HG03039 (cell line): ENCODE measurements around the gene ITCH.
"Not testable (repeated sequence)": the region's sequence is repeated elsewhere in the genome, so short reads cannot be mapped to it uniquely, and the experiment has no call there.

Source experiments
- ATAC-seq: cut with Tn5 transposase; IDR thresholded peaks from one replicate; pipeline ENCODE4 v1.9.1; 2021; ENCODE audit warnings: mild to moderate bottlenecking, moderate library complexity; ENCODE audit not compliant: unreplicated experiment

The ITCH gene

DNA sequence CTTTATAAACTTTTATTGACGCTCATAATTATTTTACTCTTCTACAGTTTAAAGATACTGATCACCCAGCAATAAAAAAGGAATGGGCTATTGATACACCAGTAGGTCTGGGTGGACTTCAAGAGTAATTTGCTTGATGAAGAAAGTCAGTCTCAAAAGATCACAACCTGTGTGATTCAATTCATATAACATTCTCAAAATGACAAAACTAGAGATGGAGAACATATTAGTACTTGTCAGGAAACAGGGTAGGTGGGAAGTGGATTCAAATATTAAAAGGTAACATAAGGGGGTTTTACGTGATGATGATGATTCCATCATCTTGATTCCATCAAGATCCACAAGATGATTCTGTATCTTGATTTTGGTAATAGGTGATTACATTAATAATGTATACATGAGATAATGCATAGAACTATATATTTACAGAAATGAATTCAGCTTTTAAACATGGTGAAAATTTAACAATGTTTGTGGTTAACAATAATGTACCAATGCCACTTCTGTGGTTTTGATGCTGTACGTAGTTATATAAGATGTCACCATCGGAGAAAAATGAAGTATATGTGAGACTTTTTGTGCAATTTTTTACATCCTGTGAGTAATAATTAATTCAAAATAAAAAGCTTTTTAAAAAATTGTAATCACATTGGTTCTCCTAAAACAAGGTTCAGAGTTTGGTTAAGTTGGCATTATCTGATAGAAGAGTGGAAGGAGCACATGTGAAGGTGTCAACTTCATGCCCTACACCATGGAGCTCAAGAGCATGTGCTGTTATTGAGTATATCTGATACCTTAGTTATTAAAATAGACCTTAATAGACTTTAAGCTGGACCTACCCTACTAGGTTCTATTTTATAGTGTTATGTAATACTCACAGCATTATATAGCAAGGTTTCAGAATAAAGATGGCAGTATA is 86.9 kb downstream of the ITCH start:
- no peak for ATAC-seq

DNA sequence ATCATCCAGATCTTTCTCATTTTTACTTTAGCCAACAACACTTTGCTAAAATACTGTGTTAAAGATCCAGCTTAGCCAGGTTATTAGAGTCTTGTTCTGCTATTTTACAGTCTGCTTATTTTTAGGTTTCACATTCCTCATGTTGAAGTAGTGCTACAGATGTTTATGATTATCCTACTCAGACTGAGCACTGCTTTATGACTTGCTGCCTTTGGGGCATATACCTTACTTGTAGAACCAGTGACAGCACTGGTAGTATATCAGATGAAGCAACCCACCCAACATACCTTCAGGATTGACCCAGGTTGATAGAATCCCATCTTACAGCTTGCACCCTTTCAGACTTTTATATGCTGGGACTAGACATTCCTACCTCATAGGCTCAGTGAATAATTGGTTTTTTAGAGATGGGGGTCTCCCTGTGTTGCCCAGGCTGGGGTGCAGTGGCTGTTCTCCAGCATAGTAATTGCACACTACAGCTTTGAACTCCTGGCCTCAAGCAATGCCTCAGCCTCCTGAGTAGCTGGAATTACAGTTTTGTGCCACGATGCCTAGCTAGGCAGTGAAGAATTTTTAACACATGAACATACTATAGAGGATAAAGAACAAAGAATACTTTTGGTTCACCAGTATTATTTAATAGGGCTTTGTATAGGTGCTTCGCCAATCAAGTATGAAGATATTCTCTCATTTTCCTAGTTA is 89.4 kb downstream of the ITCH start:
- ATAC-seq: no peak

DNA sequence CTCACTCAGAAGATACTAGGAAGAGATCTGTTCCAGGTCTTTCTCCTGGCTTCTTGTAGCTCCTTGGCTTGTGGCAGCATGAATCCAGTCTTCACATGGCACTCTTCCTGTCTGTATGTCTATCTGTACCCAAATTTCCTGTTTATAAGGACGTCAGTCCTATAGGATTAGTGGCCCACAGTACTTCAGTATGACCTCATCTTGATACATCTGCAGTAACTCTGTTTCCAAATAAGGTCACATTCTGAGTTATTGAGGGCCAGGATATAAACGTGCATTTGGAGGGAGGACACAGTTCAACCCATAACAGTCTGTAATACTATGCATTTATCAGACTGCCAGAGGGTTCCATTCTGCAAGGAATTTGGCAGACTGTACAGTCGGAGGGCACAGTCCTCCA is 95.6 kb downstream of the ITCH start:
- ATAC-seq: no peak

DNA sequence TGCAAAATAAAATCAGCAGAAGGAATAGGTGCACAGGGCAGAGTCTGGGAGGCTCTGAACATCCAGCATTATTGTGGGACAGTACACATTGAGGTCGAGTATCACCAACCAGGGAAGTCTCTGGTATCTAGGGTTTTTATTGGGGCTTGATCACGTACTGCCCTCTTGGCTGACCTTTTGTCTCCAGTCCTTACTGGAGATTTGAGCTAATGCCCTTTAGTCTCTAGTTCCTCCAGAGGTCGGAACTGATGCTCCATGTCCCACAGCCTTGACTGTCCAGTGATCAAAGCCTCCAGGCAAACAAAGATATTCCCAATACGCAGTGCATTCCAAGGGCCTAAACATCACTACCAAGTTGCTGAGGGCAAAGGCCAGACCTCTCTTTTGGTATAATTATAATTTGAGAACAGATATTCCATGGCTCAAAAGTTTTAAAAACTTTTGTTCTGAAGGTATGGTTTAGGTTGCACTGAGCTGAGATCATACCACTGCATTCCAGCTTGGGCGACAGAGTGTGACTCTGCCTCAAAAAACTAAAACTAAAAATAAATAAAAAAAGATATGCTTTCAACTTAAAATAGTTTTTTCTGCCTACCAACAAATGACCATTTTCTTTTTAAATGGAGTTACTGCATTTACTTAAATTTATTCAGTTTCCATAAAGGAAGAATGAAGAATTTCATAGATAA is 96.3 kb downstream of the ITCH start:
- no peak for ATAC-seq

DNA sequence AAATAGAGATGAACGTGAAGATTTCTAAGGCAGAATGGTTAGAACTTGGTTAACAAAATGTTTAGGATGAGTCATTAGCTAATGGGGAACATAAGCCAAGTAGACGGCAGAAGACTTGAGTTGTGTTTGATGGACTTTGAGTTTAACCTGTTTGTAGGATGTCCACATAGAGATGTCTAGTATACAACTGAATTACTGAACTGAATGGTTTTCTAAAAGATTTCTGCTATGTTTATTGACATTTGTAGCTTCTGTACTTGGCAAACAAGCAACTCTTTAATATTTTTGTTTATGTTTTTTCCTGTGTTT is 98.7 kb downstream of the ITCH start:
- ATAC-seq: no peak

DNA sequence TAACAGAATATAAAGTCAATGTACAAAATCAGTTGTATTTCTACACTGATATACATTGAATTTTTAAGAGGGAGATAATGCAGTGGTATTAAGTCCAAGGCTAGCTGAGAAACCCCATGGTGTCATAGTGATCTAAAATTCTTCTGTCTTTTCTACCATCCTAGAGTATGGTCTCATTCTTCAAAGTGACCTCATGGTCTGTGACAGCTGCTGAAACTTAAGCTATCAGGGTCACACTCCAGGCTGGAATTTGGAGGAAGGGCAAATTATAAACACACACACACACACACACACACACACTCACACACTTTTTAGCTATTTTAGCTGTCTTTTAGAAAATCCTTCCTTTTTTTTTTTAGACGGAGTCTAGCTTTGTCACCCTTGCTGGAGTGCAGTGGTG is 105.9 kb downstream of the ITCH start:
- no peak for ATAC-seq

DNA sequence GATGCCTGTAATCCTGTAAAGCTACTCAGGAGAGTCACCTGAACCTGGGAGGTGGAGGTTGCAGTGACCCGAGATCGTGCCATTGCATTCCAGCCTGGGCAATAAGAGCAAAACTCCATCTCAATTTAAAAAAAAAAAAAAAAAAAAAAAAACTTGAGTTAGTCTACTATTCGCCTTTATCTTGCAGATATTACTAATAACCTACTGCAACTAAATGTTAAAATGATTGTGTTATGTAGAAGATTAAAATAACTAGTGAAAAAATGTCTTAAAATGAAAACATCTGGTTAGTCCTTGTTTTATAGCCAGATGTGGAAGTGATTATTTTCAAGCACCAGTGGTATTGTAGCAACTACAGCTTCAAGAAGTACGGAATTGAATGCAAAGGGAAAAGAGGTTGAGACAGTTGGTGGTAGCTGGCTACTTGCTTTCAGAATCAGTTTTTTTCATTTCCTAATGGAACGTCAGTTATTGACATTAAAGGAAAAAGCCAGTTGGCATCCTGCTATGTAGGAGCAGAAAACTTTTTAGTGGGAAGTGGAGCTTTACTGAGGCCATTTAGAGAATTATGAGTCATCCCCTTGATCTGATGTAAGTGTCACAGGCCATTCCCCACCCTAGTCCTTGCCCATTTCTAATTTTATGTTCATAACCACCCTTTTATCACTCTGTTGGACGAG is 109.3 kb downstream of the ITCH start:
- no peak for ATAC-seq

DNA sequence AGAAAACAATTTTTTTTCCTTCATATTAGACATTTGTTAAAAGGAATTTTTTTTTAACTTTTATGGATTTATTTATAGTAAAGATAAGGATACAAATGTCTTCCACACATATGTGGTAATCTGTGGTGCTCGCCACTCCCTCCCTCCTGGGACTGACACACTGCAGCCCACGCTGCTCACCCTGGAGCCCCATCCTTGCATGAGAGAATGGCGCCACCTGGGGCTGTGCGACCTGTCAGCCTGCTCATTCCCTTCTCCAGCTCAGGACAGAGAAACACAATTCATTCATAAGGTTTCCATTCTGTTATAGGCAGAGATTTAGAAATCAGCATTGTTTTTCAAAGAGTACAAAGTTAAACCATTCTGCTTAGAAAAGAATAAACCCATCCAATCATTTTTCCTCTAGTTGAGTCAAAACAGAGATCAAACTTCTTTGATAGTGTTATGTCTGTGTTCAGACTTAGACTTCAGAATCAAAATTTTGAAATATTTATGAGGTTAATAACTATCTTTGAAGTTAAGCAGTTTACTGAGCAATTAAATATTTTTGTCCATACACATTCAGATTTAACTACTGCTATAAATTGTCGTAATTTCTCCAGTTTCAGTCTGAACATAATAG is 110.3 kb downstream of the ITCH start:
- ATAC-seq: no peak

DNA sequence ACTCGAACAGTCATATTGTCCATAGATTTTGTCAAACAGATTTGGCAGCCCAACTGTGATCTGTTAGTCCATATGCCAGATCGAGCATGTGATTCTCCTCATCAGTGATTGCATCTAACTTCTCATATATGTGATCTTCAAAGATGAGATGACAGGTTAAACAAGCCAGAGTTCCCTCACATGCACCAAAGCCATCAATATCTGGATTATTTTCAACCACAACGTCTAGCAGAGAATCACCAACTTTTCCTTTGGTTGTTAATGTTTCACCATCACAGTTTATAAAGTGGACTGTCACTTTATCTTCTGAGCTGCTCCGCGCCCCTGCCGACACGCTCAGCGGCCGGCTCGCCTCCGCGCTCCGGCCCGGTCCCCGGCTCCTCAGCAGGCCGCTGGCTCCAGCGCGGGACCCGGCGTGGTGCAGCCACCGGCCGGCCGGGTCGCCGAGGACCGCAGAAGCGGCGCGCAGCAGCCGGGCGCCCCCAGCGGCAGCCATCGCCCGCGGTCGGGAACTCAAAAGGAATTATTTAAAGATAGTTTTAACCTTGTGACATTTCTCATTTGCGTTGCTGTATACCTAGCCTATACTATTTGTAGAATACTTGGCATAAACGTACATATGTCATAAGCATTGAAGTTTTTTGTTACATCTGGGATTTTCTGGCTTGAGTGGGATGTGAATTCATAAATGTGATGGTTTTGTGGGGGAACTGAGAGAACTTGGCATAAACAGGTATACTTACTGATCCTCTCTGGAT is 113.1 kb downstream of the ITCH start:
- no peak for ATAC-seq

DNA sequence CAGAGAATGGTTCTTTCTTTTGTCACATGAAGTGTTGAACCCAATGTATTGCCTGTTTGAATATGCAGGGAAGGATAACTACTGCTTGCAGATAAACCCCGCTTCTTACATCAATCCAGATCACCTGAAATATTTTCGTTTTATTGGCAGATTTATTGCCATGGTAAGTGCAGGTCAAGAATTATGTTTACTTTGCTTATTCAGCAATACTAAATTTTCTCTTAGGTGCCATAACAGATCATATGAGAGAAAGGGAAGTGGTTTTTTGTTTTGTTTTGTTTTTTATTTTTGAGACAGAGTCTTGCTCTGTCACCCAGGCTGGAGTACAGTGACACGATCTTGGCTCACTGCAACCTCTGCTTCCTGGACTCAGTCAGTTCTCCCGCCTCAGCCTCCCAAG is 116.6 kb downstream of the ITCH start:
- ATAC-seq: no peak

DNA sequence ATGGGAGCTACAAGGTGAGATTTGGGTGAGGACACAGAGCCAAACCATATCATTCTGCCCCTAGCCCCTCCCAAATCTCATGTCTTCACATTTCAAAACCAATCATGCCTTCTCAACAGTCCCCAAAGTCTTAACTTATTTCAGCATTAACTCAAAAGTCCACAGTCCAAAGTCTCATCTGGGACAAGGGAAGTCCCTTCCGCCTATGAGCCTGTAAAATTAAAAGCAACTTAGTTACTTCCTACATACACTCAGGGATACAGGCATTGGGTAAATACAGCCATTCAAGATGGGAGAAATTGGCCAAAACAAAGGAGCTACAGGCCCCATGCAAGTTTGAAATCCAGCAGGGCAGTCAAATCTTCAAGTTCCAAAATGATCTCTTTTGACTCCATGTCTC is 119.1 kb downstream of the ITCH start:
- ATAC-seq: not testable (repeated sequence)

DNA sequence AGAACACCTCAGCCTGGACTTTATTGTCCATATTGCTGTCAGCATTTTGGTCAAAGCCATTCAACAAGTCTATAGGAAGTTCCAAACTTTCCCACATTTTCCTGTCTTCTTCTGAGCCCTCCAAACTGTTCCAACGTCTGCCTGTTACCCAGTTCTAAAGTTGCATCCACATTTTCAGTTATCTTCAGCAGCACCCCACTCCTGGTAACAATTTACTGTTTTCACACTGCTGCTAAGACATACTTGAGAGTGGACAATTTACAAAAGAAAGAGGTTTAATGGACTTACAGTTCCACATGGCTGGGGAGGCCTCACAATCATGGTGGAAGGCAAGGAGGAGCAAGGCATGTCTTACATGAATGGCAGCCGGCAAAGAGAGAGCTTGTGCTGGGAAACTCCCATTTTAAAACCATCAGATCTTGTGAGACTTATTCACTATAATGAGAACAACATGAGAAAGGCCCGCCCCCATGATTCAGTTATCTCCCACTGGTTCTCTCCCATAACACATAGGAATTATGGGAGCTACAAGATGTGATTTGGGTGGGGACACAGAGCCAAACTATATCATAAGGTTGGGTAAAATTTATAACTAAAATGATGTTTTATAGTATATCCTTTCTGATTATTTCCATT is 120.6 kb downstream of the ITCH start:
- ATAC-seq: not testable (repeated sequence)

DNA sequence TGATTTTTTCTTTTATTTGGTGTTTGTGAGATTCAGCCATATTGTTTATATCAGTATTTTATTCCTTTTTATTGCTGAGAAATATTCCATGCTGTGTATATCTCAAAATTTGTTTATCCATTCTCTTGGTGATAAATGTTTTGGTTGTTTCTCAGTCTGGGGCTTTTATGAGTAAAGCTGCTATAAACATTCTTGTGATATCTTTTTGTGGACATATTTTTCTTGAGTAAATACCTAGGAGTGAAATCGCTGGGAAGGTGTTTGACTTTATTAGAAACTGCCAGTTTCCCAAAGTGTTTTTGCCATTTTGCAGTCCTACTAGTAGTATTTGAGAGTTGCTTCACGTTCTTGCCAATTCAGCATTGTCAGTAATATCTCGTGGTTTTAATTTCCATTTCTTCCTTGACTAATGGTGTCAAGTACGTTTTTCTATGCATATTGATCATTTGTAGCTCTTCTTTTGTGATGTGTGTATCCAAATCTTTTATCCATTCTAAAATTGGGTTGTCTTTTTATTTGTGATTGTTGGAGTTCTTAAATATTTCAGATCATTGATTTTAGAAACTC is 122.1 kb downstream of the ITCH start:
- no peak for ATAC-seq

DNA sequence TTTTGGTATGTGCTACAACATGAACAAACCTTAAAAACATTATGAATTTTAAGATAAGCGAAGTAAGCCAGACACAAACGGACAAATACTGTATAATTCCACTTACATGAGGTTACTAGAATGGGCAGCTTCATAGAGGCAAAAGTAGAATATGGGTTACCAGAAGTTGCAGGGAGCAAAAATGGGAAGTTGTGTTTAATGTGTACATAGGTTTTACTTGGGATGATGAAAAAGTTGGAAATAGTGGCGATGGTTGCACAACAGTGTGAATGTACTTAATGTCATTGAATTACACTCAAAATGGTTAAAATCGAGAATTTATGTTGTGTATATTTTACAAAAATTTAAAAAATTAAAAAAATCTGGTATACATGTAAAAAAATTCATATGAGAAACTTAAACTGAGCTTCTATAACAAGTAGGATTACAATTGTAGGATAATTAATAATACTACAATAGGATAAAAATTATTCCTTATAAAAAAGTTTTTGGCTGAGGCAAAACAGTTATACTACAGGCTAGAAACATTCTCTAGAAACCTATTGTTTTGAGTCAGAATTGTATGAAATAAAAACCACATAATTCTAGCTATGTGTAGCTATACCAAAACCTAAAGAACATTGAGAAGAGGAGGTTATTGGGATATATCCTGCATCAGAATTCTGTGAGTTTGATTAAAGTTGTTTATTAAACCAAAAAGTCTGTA is 128.3 kb downstream of the ITCH start:
- no peak for ATAC-seq

DNA sequence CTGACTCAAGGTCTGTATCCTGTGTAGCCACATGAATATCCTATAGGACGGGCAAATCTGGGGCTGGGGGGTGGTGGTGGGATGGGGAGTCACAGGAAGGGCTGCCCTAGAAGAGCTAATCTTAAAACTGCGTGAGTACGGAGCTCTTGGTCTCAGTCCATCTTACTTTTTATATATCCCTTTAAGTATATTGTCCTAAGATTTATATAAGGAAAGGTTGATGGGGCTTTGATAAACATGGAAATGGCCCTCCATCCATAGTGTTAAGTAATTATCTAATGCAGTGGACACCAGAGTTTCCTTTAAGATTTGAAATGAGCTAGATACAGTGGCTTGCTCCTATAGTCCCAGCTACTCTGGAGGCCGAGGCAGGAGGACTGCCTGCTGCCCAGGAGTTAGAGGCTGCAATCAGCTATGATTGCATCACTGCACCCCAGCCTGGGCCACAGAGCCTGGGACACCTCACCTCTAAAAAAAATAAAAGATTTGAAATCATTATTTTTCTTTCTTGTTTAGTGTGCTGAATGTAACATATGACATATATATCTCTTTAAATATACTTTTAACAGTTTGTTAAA is 128.9 kb downstream of the ITCH start:
- no peak for ATAC-seq

DNA sequence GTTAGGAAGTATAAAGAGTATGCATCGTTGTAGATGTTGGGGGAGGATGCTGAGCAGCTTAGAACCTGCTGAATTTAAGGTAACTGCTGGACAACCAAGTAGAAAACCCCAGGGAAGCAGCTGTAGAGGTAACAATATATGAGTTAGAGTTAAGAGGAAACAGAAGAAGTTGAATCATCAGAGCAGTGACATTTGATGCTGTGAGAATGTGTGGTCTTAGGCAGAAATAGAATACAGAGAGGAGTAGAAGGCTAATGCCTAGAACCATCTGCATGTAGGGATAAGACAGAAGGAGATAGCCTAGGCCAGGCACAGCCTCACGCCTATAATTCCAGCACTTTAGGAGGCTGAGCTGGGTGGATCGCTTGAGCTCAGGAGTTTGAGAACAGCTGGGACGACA is 130.6 kb downstream of the ITCH start:
- ATAC-seq: no peak

DNA sequence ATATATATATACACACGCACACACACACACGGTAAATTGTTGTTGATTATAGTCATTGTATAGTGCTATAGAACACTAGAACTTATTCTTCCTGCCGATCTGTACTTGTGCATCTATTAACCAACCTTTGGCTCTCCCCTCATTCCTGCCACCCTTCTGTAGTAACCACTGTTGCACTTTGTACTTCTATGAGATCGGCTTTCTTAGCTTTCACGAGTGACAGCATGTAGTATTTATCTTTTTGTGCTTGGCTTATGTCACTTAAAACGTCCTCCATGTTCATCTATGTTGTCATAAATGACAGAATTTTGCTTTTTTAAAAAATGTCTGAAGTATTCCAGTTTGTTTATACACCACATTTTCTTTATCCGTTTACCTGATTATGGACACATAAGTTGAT is 132.2 kb downstream of the ITCH start:
- ATAC-seq: no peak

DNA sequence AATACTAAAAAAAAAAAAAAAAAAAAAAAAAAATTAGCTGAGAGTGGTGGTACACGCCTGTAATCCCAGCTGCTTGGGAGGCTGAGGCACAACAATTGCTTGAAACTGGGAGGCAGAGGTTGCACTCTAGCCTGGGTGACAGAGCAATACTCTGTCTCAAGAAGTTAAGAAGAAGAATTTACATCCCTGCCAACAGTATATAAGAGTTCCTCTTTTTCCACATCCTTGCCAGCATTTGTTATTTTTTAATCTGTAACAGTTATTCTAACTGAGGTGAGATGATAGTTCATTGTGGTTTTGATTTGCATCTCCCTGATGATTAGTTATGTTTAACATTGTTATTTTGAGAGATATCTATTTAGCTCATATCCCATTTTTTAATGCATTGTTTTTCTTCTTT is 132.8 kb downstream of the ITCH start:
- no peak for ATAC-seq
